GM18951 (cell line): ENCODE measurements around the gene MKLN1.
"Not testable (repeated sequence)": the region's sequence is repeated elsewhere in the genome, so short reads cannot be mapped to it uniquely, and the experiment has no call there.

Experiments
- POLR2A ChIP-seq: IDR thresholded peaks from 4 replicates; pipeline ENCODE4 v1.6.1; 2011; ENCODE audit warnings: mild to moderate bottlenecking; ENCODE audit not compliant: insufficient read length, insufficient read depth; ENCODE audit errors: extremely low read depth
- in situ Hi-C: fragments of 300-500 bp; cut with MboI; formaldehyde crosslinking; loops from one replicate; pipeline ENCODE4 v1.12.0; 2022; ENCODE audit warnings: low sequenced_read_pairs, mixed read lengths, inconsistent platforms; ENCODE audit not compliant: unreplicated experiment

MKLN1 gene

GRCh38 chr7:131300572-131301466 lies 26.9 kb upstream of the MKLN1 start:
- in situ Hi-C loops: no loop called here
- TF ChIP-seq POLR2A: no peak

- in situ Hi-C loops: no loop called here
- TF ChIP-seq POLR2A: no peak
Observed at GRCh38 chr7:131302446-131302845, 25.2 kb upstream of the MKLN1 start.

GRCh38 chr7:131302876-131303707 lies 24.6 kb upstream of the MKLN1 start:
- no peak for TF ChIP-seq POLR2A
- in situ Hi-C loops: no loop called here

- TF ChIP-seq POLR2A: no peak
- in situ Hi-C loops: no loop called here
Observed at GRCh38 chr7:131305152-131305551, 22.5 kb upstream of the MKLN1 start.

- in situ Hi-C loops: not testable (repeated sequence)
Observed at GRCh38 chr7:131306041-131306440, 21.6 kb upstream of the MKLN1 start.

GRCh38 chr7:131306777-131307176 lies 20.9 kb upstream of the MKLN1 start:
- TF ChIP-seq POLR2A: no peak
- in situ Hi-C loops: no loop called here

GRCh38 chr7:131307627-131308026 lies 20.0 kb upstream of the MKLN1 start:
- TF ChIP-seq POLR2A: no peak
- in situ Hi-C loops: no loop called here

- no peak for TF ChIP-seq POLR2A
Observed at GRCh38 chr7:131312838-131313237, 14.8 kb upstream of the MKLN1 start.

GRCh38 chr7:131320603-131321002 lies 7.1 kb upstream of the MKLN1 start:
- in situ Hi-C loops: no loop called here
- TF ChIP-seq POLR2A: no peak

More at GRCh38 chr7:131312838-131313237, 14.8 kb upstream of the MKLN1 start:
- in situ Hi-C loops: no loop called here

- in situ Hi-C loops: no loop called here
Observed at GRCh38 chr7:131321656-131322055, 6.0 kb upstream of the MKLN1 start.

GRCh38 chr7:131322061-131322460 lies 5.6 kb upstream of the MKLN1 start:
- no peak for TF ChIP-seq POLR2A
- in situ Hi-C loops: no loop called here

More at GRCh38 chr7:131321656-131322055, 6.0 kb upstream of the MKLN1 start:
- TF ChIP-seq POLR2A: no peak

GRCh38 chr7:131322861-131323260 lies 4.8 kb upstream of the MKLN1 start:
- in situ Hi-C loops: no loop called here
- no peak for TF ChIP-seq POLR2A

GRCh38 chr7:131325179-131325840 lies 2.4 kb upstream of the MKLN1 start:
- no peak for TF ChIP-seq POLR2A
- in situ Hi-C loops: no loop called here
